NCI-H1930 (cell line): ENCODE data around the gene TPSD1.
"Not testable (repeated sequence)": the region's sequence is repeated elsewhere in the genome, so short reads cannot be mapped to it uniquely, and the experiment has no call there.

Experiments
- DNase-seq, 2 experiments: peaks; one replicate each; lab custom pipeline; 2025; lab: John Stamatoyannopoulos, UW

Gene TPSD1

DNA sequence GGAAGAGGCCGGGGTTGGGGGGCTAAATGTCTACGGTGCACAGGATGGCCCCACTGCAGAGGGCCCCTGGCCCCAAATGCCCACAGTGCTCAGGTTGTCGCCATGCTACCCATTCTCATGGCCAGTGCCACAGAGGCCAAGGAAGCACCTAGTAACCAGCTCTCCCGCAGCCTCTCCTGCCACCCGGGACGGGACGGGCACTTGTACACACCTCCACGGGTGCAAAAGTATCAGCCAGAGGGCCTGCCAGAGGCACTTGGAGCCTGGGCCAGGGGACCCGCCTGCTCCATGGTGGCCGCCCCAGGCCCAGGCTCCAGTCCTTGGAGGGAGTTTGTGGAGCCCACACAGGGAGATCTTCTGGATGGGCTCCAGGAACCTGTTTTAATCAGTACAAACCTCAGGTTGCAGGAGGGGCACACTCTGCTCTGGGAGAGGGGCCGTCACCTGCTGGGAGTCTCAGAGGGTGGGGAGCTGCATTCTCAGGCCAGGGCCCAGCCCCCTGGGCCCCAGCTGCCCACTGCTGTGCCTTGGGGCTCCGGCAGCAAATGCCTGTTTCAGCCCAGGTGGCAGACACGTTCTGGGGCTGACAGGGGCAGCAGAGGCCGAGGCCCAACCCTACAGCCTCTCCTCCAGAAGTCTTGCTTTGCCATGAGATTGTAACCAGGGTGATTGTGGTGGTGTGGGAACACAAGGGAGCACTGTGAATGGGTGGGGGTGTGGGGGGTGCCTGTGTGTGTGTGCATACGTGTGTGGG, 7.9 kb downstream of the TPSD1 start:
- DNase-seq, result no peak

DNA sequence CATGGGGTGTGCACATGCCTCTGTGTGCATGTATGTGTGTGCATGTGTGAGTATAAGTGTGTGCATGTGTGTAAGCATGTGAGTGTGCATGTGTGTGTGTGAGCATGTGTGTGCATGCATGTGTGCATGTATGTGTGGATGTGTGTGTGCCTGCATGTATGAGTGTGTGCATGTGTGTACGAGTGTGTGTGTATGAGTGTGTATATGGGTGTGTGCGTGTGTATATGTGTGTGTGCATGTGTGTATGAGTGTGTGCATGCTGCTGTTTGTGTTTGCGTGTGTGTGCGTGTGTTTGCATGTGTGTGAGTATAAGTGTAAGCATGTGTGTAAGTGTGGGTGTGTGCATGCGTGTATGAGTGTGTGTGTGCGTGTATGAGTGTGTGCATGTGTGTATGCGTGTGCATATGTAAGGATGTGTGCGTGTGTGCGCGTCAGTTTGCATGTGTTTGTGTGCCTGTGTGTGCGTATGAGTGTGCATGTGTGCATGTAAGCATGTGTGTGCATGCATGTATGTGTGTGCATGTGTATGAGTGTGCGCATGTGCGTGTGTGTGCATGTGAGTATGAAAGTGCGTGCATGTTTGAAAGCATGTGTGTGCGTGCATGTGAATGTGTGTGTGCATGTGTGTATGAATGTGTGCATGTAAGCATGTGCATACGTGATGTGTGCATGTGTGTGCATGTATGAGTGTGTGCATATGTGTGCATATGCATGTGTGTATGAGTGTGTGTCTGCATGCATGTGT, 8.6 kb downstream of the TPSD1 start:
- no peak for DNase-seq

DNA sequence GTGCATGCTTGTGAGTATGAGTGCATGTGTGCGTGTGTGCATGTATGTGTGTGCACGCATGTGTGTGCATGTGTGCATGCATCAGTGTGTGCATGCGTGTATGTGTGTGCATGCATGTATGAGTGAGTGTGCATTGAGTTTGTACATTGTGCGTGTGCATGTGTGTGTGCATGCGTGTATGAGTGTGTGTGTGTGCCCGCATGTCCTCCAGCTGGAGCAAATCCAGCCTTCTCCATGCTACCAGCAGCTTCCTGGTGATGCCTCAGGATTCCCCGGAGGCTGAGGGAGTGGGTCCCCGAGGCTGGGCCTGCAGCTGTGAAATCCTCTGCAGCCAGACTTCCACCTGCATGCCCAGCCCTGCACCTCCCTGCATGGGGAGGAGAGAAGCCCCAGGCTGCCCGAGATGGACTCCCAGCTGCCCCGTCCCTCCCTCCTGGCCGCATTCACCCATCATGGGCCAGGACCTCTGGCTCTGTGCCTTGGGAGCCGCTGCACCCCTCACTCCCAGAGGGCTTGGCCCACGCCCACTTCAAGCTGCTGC, 9.3 kb downstream of the TPSD1 start:
- DNase-seq, result no peak

DNA sequence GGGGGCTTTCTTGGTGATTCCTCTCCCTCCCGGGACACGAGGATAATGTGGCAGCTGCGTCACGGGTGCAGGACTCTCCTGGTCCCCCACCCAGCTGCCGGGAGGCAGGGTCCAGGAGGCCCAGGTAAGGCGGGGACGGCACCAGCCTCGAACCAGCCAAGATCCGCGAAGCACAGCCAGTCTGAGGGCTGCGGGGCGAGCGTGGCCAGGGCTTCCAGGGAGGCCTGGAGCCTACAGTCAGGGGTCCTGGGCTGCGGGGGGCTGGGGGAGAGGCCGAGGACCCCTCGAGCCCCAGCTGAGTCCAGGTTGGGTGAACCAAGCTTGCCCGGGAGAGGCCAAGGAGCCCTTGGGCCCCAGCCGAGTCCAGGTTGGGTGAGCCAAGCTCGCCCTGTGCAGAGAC, 10.0 kb downstream of the TPSD1 start:
- DNase-seq, result no peak

DNA sequence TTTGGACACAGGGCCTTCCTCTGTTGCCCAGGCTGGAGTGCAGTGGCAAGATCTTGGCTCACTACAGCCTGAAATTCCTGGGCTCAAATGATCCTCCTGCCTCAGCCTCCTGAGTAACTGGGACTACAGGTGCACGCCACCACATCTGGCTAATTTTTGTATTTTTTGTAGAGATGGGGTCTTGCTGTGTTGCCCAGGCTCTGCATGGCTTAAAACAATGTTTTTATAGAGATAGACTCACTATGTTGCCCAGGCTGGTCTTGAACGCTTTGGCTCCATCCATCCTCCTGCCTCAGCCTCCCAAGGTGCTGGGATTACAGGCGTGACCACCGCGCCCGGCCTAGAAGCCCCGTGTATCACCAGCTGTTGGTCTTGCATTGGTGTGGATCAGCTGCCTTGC, 13.5 kb downstream of the TPSD1 start:
- not testable (repeated sequence) for DNase-seq

DNA sequence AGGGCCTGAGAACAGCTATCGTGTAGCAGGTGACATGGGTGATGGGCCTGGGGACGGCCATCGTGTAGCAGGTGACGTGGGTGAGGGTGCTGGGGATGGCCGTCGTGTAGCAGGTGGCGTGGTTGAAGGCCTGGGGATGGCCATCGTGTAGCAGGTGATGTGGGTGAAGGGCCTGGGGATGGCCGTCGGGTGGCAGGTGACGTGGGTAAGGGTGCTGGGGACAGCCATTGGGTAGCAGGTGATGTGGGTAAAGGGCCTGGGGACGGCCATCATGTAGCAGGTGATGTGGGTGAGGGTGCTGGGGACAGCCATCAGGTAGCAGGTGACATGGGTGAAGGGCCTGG, 15.5 kb downstream of the TPSD1 start:
- no peak for DNase-seq

DNA sequence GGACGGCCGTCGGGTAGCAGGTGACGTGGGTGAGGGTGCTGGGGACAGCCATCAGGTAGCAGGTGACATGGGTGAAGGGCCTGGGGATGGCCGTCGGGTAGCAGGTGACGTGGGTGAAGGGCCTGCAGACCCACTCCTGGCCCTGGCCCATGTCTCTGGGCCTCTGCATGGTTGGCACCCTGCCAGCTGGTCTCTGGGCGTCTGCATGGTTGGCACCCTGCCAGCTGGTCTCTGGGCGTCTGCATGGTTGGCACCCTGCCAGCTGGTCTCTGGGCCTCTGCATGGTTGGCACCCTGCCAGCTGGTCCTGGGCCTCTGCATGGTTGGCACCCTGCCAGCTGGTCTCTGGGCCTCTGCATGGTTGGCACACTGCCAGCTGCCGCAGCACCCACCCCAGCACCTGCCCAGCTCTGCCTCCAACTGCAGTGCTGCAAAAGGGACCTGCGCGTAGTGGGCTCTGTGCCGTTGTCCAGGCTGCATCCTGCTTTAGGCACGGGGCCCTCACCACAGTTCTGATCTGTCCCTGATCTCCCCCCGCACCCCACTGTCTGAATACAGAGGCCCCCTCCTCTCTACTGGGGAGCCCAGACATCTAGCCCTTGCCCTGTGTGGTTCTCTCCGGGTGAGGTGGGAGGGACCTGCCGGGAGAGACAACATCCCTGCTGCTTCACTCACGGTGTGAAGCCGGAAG, 16.0 kb downstream of the TPSD1 start:
- DNase-seq, result not testable (repeated sequence)

DNA sequence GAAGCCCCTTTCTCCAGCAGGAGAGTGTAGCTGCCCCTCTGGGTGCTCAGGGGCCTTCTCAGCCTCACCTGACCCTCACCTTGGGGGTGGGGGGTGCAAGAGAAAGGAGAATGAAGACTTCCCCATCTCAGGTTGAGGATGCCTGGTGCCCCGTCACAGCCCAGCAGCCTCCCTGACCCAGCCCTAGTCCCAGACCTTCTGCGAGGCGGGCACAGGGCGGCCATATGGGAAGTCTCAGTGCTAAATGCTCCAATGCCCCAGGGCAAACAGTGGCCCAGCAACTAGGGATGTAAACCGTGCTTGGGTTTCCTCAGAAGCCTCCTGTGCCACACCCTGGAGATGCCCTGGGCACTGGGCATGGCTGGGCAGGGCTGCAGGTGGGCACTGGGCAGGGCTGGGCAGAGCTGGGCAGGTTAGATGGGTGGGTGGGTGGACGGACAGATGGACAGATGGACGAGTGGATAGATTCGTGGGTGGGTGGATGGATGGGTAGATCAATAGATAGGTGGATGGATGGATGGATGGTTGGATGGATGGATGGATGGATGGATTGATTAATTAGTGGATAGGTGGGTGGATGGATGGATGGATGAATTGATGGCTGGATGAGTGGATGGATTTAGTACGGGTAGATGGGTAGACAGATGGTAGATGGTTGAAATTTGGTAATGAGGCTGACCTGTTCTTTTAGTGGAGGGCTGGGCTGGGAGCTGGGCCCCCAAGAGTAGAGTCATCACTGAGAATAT, 16.8 kb downstream of the TPSD1 start:
- DNase-seq, result no peak

DNA sequence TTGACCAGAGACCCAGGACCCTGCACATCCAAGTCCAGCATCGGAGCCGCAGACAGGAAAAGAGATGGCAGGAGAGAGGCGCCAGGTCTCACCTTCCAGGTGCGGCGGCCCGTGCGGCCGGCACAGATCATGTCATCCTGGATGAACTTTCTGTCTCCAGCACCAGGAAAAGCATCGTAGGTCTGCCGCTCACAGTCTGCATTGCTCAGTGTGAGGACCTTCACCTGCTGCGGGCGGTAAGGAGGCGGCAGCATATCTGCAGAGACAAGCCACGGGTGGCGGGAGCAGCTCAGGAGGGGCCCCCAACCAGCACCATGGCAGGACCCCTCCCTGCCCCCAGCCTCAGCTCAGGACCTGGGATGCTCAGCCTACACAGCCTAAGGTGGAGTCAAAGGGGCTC, 17.9 kb downstream of the TPSD1 start:
- no peak for DNase-seq

DNA sequence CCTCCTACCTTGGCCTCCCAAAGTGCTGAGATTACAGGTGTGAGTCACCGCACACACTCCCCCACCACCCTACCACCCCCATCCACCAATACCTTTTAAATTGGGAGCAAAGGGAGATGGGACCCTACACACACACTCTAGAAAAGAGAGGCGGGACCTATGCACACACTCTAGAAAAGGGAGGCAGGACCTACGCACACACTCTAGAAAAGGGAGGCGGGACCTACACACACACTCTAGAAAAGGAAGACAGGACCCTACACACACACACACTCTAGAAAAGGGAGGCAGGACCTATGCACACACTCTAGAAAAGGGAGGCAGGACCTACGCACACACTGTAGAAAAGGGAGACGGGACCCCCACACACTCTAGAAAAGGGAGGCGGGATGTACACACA, 18.9 kb downstream of the TPSD1 start:
- no peak for DNase-seq

DNA sequence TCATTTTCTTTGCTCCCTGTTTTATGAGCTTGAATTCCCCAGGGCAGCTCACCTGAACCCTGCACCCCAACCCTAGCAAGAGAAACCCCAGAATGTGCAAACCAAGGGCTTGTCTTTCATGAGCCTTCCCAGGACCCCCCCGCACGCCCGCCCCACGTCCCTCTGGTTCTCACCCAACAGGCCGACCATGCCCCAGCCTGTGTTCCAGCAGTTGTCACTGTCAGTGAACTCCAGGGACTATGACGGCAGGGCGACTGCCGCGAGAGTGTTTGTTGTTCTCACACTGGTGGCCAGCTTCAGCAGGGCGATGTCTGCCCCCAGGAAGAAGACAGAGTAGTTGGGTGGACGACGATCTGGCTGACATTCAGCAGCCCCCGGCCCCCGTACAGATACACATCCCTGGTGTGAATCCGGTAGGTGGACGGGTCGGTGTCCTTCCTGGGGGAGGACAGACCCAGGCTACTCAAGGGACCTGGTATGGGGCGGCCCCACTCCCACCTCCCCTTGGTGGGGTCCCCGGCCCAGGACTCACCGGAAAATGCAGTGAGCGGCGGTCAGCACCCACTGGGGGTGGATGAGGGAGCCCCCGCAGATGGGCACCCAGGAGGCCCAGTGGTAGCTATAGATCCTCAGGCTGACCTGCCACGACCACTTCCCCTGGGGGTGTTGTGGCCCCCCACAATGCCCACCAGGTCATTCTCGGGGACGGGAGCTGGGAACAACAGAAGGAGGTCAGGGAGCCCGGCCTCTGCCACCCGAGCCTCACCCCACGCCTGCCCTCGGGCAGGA, 20.1 kb downstream of the TPSD1 start:
- DNase-seq, result no peak

DNA sequence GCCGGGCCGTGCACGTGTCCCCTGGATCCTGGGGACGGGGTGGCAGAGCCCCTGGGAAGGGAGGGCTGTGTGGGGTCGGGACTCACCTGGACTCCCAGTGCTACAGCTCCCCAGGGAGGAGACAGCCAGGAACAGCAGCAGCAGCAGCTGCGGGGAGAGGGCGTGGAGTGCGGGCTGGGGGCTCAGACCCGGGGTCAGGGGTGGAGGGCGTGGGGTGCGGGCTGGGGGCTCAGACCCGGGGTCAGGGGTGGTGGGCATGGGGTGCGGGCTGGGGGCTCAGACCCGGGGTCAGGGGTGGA, 20.7 kb downstream of the TPSD1 start:
- no peak for DNase-seq

DNA sequence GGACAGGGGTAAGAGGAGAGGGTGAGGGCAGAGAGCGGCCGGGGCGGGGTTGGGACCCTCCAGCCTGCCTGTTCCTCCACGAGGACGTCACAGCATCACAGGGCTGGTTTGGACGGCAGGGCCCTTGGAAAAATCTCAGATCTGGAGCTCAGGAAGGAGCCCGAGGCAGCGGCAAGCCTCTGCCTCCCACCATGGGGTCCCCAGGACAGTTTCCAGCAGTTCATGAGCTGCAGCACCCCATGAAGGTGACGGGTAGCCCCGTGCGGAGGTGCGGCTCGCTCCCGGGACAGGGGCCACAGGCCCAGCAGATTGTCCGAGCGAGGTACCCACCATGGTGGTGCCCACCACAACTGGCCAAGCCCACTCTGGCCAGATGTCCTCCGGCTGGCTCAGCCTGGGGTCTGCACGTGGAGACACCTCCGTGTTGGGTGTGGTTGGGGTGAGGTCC, 21.3 kb downstream of the TPSD1 start:
- DNase-seq, result no peak

DNA sequence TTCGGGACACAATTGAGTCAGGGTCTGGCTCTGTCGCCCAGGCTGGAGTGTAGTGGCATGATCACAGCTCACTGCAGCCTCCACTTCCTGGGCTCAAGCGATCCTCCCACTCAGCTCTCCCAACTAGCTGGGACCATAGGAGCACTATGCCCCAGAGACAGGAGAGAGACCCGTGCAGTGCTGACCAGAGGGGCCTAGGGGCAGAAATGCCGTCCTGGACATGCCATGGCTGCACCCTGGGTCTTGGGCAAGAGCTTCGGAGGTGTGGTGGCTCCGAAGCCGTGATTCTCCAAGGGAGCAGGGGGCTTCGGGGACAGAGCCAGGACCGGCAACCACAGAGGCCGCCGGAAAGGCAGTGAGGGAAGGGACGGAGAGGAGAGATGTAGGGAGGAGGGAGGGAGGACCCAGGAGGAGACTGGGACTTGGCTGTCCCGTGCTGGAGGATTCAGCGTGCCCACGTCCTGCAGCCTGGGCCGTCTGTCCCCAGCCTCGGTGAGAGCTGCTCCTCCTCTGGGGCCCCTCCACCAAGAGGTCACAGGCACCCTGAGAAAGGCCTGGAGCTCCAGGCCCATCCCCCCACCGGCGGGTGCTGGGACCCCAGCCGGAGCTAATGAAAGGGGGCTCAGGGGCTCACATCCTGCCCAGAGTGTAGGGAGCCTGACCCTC, 21.9 kb downstream of the TPSD1 start:
- no peak for DNase-seq

DNA sequence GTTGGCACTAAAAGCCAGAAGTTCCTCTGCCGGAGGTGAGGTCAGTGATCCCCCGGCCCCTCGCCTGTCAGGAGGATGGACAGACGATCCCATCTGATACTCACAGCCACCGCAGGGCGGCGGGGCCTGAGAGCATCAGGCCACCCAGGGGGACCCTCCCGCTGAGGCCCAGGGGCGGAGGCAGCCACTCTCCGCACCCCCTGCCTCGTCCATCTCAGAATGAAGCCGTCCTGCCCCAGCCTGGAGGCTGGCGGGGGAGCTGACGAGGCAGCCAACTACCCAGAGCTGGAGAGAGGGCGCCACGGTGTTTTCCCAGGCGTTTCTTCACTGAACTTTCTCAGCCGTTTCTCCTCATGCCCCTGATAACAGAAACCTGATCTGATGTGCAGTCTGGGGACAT, 22.6 kb downstream of the TPSD1 start:
- no peak for DNase-seq

DNA sequence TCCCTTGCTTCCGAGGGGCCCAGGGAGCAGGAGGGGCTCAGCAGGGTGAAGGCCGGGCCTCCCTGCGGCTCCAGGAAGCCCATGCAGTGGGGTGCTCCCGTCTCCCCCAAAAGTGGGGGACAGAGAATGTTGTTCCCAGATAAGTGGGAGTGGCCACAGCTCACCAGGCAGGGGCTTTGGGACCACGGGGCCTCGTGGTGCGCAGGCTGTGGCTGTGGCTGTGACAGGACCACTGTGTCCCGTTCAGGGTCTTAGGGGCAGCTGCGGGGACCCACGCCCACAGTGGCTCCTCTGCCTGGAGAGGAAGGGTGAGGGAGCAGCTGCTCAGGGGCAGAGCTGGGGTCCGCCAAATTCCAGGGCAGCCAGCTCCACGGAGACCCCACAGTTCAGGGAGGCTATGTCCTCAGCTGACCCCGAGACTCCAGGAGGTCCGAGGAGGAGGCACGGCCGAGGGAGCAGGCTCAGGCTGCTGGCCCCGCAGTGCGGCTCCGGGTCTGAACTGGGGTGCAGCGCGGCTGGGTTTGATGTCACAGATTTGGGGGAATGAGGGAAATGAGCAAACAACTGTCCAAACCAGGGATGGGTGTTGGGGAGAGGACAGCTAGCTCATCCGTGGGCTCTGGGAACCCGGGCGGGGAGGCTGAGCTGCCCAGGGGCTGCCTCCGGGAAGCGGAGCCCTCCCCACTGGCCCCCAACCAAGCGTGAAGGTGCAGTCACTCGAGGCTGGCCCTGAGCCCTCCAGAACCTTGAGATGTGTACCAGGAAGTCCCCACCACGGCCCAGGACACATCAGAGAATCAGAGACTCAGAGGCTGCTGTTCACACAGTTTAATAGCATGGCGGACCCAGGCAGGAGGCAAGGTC, 23.4 kb downstream of the TPSD1 start:
- no peak for DNase-seq

DNA sequence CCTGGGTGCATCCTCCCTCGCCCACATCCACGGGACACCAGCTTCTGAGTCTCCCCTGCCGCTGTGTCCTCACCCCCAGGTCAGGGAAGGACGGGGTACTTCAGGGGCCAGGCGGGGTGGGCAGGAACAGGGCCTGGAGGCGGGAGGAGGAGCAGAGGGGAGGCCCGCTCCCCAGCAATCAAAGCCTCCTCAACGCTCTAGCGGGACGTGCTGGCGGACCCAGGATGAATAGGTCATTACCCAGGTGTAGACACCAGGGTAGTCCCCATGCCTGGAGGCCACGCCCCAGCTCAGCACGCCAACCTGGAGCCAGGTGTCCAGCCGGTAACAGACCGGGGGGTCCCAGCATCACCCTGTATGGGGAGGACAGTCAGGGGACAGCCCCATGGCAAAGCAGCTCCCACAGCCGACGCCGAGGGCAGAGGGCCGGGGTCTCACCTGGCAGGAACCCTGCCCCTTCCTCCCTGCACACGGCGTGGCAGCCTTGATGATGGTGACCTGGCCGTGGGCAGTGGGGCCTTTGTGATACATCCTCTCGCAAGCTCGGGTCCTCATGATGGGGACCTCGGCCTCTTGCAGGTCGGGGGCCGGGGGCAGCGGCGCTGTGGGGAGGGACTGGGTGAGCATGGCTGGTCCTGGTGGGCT, 24.2 kb downstream of the TPSD1 start:
- DNase-seq, result no peak

DNA sequence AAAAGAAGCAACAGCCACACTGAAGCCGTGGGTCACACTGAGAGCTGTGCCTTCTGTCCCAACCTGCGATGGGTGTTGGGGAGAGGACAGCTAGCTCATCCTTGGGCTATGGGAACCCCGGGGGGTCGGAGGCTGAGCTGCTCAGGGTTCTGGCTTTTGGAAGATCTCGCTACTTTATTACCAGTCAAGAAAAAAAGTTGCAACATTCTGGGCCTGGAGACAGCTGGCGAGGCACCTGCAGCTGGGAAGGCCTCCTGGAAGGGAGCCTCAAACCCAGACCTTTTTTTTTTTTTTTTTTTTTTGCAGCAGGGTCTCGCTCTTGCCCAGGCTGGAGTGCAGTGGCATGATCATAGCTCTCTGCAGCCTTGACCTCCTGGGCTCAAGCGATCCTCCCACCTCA, 24.9 kb downstream of the TPSD1 start:
- DNase-seq, result no peak

DNA sequence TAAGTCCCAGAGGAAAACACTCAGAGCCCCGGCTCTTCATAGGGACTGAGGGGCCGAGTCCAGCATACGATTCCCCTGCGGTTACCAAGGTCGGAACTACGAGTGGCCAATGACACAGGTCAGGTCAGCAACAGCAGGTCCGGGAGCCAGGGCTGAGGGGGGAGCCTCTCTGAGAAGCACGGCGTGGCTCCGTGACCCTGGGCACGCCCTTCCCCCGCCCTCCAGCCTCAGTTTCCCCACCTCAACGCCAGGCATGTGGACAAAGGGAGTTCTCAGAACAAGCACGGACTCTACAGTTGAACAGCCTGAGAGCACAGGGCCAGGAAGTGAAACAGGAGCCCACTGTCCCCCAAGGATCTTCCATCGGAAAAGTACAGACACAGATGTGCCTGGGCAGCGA, 25.6 kb downstream of the TPSD1 start:
- no peak for DNase-seq
